HL-60 (cell line): ENCODE results near the gene TUT4.

Experiments
- CTCF ChIP-seq: IDR thresholded peaks from one replicate; pipeline ENCODE4 v1.5.1; 2011; ENCODE audit warnings: low read length, control low read depth, inconsistent platforms; ENCODE audit not compliant: insufficient read depth
- POLR2AphosphoS5 ChIP-seq: IDR thresholded peaks from 2 replicates; pipeline ENCODE4 v1.6.1; 2012; ENCODE audit warnings: low read depth
- TF ChIP-seq, protein P1 (sequence below): IDR thresholded peaks from 2 replicates; pipeline ENCODE4 v1.6.1; 2012; ENCODE audit warnings: low read depth; ENCODE audit not compliant: insufficient replicate concordance

- no peak for TF ChIP-seq CTCF
- TF ChIP-seq, protein P1, sequence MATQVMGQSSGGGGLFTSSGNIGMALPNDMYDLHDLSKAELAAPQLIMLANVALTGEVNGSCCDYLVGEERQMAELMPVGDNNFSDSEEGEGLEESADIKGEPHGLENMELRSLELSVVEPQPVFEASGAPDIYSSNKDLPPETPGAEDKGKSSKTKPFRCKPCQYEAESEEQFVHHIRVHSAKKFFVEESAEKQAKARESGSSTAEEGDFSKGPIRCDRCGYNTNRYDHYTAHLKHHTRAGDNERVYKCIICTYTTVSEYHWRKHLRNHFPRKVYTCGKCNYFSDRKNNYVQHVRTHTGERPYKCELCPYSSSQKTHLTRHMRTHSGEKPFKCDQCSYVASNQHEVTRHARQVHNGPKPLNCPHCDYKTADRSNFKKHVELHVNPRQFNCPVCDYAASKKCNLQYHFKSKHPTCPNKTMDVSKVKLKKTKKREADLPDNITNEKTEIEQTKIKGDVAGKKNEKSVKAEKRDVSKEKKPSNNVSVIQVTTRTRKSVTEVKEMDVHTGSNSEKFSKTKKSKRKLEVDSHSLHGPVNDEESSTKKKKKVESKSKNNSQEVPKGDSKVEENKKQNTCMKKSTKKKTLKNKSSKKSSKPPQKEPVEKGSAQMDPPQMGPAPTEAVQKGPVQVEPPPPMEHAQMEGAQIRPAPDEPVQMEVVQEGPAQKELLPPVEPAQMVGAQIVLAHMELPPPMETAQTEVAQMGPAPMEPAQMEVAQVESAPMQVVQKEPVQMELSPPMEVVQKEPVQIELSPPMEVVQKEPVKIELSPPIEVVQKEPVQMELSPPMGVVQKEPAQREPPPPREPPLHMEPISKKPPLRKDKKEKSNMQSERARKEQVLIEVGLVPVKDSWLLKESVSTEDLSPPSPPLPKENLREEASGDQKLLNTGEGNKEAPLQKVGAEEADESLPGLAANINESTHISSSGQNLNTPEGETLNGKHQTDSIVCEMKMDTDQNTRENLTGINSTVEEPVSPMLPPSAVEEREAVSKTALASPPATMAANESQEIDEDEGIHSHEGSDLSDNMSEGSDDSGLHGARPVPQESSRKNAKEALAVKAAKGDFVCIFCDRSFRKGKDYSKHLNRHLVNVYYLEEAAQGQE: no peak
- no peak for TF ChIP-seq POLR2AphosphoS5
These were observed 42.2 kb upstream of the TUT4 start for GRCh38 chr1:52595061-52595460.
